ENCODE results near the gene DDX23.

GRCh38 chr12:48807981-48808380 is 44.0 kb downstream of the DDX23 start:
- TF ChIP-seq MAZ (IDR thresholded peaks at IDR 0.05; ENCODE audit: borderline replicate concordance, low read depth, low read length) (no peak), CTCF (IDR thresholded peaks at IDR 0.05) (no peak), POLR2AphosphoS2 (conservative IDR thresholded peaks at IDR 0.05; ENCODE audit: low read length) (no peak), SREBF2 (IDR thresholded peaks at IDR 0.05) (no peak), JUNB (IDR thresholded peaks at IDR 0.05) (no peak), CBX8 (IDR thresholded peaks at IDR 0.05) (no peak), RAD21 (conservative IDR thresholded peaks at IDR 0.05 in 1 of 2, IDR thresholded peaks at IDR 0.05 in 1 of 2) (no peak), ZC3H11A (IDR thresholded peaks at IDR 0.05) (no peak)
